NCI-H2029 (cell line): Measurements from ENCODE around the gene TOX2.

Experiments used
- DNase-seq: peaks from one replicate; lab custom pipeline; 2025; lab: John Stamatoyannopoulos, UW

The TOX2 gene, protein sequence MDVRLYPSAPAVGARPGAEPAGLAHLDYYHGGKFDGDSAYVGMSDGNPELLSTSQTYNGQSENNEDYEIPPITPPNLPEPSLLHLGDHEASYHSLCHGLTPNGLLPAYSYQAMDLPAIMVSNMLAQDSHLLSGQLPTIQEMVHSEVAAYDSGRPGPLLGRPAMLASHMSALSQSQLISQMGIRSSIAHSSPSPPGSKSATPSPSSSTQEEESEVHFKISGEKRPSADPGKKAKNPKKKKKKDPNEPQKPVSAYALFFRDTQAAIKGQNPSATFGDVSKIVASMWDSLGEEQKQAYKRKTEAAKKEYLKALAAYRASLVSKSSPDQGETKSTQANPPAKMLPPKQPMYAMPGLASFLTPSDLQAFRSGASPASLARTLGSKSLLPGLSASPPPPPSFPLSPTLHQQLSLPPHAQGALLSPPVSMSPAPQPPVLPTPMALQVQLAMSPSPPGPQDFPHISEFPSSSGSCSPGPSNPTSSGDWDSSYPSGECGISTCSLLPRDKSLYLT

DNA sequence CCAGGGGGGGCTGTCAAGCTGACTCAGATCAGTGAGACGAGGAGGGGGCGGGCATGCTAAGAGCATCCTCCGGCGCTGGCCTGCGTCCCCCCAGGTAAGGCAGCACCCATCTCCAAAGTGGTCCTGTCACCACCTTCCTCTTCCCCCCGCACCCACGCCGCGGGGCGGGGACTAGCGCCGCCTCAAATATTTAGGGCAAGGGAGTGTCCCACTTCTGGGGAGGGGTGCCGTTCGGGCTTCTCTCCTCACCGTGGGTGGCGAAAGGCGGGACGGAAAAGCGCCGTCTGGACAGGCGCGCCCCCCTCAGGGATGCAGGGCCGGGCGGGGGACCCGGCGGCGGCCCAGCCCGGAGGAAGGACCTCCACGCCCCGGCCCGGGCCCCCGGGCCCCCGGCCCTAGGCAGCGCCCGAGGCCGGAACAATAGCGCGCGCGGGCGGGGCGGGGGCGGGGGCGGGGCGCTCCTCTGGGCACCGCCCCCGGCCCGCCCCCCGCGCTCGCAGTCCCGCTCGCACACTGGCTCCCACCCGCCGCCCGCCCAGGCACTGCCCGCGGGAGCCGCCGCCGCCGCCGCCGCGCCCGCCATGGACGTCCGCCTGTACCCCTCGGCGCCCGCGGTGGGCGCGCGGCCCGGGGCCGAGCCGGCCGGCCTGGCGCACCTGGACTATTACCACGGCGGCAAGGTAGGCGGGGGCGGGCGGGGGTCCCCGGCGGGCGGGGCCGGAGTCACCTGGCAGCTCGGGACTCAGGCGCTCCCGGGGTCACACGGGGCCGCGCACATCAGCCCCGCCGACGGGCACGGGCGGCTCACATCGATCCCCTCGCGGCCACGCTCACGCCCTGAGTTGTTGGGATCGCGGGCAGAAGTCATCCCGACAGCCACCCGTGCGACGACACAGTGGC, at the start of gene TOX2:
TOX2 (plus strand) TSS at position 542 of the 900 bp plus-strand sequence; CDS start at position 582, 40 bp downstream.
- peak; percentile 42 for DNase-seq

DNA sequence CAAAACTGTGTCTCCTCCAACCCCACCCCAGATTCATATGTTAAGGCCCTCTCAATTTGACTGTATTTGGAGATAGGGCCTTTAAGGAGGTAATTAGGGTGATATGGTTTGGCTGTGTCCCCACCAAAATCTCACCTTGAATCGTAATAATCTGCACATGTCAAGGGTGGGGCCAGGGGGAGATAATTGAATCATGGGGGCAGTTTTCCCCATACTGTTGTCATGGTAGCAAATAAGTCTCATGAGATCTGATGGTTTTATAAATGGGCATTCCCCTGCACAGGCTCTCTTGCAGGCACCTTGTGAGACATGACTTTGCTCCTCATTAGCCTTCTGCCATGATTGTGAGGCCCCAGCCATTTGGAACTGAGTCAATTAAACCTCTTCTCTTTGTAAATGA, 46.6 kb upstream of the TOX2 start:
- no peak for DNase-seq

DNA sequence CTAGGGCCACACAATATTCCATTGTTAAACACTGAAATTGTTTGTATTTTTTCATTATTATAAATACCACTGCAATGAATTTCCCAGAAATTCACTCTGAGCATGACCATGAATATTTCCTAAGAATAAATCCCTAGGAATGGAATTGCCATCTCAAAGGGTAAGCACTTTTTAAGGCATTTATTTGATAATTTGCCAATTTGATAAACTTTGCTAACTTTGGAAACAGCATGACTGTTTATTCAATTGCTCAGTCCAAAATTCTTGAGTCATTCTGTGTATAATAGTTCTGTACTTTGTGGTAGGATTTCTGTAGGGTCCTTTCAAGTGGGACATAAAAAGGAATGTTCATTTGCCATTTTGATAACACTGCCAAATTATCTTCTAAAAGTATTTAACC, 44.2 kb upstream of the TOX2 start:
- DNase-seq, result no peak

DNA sequence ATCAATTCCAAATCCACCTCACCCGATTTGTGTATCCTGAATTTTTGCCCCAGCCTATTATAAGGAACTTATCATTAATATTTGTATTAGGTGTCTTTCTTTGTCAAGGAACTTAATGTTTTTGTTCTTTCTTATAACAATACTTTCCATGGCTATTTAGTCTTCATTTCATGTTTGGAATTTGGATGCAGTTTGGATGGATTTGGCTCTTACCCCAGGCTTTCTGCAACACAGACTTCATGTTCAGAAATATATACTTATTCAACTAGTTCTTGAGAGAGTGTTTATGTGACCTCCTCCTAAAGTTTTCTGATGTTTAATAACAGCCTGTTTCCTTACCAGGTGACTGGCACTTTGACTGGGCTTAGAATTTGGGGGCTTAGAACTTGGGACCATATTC, 35.9 kb upstream of the TOX2 start:
- no peak for DNase-seq

DNA sequence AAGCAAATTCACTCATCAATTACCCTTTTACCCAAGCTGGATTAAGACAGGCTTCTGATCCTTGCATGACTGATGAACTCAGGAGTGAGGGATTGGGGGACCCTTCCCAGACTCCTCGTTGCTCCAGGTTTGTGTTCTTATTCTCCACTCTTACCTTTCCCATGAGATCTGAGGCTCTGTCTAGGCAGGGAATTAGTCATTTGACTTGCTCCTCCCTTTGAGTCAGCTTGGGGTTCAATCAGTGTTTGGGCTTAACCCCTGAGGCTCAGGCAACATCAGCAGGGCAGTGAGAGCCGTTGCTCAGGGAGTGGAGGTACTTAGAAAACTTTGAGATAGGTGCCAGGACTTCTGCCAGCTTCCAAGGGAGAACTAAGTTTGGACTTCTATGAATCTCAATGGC, 20.7 kb upstream of the TOX2 start:
- DNase-seq, result no peak

DNA sequence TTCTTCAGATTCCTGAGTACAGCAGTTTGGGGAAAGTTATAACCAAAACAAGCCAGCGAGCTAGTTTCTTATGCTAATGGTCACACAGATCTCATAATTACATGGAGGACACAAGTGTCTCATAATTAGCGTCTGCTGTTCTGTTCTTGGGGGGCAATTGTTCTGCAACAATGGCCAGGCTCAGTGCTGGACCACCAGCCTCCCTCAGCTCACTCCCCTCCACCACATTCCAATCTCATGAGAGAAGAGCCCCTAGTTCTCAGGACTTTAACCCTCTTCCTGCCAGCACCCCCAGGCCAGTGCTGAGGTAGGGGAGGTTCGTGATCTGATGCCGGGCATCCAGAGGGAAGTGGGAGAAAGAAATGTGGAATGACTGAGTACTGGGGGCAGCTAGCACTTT, 20.2 kb upstream of the TOX2 start:
- DNase-seq, result no peak

DNA sequence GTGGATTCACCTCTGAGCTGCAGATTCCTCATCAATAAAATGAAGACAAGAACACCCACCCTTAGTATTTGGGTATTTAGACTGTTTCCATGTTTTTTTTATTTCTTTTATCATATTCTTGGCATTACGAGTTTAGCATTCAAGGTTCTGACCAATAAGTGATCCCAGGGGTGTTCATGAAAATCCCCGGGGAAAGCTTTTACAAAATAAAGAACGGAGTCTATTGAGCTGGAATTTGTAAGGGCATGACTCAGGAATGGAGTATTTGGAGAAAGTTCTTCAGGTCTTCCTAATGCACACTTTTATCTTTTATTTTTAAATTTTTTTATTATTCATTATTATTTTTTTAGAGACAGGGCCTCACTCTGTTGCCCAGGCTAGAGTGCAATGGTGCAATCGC, 19.4 kb upstream of the TOX2 start:
- DNase-seq, result no peak

DNA sequence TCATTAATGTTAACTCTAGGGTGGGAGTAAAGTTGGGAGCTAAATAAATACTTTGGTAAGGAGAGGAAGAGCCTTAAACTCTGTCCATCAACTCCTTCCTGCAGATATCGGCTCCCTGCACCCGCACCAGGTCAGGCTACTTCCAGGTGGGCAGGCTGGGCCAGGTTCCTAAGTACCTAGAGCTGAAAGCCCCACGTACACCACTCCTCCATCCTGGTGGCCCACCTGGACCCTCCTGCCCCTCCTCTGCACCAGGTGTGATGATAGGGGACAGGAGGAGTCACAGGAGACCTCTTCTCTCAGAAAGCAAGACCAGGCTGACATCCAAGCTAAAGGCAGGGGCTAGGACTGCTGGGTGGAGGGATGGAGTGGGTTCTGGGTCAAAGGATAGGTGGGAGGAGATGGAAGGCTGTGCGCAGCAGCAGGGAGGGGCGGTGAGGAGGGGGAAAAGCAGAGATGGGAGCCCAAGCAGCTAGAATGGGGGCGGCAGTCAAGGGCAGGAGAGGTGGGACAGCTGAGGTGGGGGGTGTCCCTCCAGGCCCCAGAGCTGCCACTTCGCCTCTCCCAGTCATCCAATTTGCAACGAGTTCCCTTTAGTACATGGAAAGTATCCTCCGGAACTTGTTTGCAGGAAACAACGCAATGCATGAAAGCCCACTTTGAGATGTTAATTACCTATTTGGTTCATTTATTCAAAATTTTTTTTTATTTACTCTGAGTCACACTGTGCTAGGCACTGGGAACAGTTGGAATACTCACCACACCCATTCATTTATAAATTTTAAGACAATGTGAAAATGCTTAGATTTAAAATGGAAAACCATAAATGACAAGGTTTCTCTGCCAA, 15.2 kb upstream of the TOX2 start:
- DNase-seq, result no peak

DNA sequence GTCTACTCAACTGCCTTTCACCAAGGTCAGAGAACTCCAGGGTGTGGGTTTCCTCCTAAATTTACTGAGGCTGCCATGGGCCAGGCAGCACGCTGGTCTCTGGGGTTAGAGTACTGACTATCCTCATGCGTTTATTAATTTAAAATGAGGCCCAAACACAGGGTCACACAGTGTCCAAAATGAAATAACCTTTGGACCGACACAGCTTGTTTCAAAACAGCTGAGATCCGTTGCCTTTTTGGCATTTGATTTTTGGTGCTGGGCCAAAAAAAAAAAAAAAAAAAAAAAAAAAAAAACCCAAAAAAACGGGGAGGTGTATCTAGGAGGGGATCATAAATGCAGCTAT, 14.6 kb upstream of the TOX2 start:
- no peak for DNase-seq

DNA sequence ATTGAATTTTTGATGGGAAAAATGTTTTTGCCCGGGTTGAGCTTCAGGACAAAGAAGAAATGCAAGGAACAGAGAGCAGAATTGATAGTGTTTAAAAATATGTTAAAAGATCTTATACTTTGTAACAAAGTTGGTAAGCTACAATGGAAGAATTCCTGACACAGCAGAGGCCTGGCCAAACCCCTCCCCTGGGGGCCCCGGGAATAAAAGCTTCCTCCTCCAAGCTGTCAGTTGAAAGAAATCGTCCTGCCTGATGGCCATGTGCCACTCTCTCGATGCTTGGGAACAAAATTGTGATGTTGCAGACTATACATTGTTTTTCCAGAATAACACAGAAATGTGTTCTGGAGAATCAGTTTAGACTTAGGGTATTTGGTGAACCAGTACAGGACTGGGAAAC, 14.2 kb upstream of the TOX2 start:
- DNase-seq, result no peak

DNA sequence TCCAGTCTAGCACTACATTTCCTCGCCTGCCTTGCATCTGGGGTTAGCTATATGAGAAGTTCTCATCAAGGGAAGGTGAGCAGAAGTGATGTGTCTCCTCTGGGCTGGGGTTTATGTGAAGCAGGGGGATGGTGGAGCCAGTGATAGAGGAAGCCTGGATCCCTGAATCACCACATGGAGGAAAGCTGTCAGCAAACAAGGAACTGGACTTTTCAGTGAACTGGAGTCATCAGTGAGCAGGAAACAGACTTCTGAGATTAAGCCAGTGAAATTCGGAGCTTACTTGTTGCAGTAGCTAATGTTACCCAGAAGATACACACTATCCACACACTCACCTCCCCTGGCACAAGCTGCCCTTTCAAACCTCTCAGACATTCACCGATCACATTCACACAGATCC, 13.4 kb upstream of the TOX2 start:
- no peak for DNase-seq

DNA sequence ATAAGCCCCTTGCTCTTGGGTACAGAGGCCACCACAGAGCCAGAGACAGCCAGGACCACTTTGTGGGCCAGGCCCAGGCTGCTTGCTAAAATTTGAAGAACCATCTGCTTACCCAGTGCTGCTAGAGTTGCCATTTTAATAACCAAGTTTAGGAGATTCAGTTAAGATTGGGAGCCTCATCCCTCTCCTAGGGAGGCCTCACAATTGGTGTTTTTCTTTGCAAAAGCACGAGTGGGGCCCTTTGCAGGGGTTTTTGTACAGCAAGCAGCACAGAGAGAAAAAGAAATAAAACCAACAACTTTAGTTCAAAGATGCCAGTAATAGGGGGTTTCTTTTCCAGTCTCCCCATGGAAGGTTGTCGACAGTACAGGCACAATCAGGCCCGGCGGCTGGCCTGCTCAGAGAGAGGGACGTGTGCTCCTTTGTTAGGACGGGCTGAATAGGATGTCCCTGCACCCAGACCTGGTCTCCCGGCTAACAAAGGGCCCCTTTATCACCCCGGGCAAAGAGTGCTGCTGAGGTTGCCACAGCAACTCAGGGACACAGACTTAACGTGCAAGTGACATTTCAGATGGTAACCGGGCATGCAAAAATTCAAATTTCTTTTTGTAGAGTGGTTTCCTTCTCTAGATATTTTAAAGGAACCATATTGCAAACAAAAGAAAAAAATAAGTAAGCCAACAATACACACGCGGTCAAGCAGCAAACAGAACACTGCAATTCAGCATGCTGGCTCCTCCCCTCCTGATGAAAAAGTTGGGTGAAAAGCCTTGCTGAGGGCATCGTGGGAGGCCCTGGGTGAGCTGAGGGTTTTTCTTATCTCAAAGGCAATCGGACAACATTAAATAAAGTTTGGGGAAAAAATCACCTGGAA, 10.5 kb upstream of the TOX2 start:
- no peak for DNase-seq

DNA sequence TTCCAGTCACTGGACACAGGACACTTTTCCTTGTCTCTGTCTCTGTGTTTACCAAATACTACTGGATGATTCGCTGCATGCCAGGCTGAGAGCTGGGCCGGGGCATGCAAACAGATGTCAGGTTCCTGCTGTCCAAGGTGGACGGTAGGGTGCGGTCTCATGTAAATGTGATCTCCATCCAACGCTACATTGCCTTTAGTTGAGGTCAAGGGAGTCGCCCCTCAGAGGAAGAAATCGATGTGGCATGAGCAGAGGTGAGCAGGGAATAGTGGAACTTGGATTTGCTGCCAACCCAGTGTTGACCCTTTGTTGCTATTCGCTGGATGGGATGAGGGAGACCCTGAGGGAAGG, 9.8 kb upstream of the TOX2 start:
- no peak for DNase-seq

DNA sequence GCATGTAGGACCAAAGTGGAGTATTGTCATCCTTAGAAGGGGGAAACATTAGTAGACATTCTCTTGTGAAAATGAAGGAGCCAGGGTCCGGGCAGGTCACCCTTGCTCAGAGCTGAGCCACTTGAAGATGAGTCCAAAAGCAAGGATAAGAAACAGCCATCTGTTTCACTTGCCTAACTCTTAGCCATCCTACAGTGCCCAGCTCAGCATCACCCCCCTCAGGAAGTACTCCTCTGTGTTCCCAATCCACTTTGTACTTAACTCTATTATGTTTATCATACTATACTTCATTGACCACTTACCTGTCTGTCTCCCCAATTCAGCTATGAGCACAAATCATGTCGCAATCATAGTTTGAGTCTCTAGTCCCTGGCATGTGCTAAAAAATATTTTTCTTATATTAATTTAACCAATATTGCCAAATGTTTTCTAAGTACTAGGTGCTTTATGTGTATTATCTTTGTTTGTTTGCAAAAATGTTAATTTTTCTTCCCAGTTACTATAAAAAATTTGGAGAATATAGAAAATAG, 8.1 kb upstream of the TOX2 start:
- DNase-seq, result no peak

DNA sequence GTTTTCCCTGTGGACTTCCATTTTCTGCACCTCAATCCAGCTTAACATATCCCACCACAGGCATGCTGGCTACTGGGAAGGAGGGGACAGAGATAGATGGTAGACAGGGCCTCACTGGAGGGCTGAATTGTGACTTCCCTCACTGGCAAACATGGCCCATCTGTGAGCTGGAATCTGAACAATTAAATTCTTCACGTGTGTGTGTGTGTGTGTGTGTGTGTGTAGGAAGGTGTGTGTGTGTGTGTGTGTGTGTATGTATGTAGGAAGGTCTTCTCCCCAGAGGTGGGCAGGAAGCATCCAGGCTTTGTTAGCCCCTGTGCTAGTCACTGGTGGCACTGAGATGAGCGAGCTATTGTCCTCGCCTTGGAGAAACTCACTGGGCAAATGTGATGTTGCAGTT, 5.4 kb upstream of the TOX2 start:
- DNase-seq, result no peak

DNA sequence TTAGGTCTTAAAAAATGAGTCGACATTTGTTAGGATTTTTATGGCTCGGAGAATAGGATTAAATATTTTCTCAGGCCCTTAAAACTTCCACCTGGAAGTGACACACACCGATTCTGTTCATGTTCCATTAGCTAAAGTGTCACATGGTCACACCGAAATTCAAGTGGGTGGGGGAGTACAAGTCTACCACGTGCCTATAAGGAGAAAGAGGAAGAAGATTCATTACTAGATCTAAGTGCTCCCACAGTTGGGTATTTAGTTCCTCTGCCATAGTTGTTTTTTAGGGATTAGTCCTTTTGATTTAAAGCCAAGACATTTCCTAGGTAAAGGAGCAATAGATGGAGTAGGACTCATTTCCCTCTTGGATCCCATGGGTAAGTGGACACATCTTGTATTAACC, 4.9 kb upstream of the TOX2 start:
- DNase-seq, result no peak

DNA sequence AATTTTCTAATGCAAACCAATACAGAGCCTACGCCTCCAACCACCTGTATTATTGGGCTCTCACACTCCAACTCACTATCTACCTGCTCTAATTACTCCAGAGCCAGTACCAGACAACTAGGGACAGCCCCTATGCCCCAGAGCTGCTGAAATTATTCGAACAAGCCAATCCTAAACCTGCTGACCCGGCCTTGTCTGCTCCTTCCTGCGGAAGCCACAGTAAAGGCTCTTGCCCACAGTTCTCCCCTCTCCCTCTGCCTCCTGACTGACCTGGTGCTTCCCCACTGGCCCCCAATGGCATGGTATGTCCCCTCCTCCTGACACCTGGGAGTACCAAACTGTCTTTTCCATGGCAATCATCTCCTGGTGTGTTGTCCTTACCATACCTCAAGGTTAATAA, 4.1 kb upstream of the TOX2 start:
- no peak for DNase-seq

DNA sequence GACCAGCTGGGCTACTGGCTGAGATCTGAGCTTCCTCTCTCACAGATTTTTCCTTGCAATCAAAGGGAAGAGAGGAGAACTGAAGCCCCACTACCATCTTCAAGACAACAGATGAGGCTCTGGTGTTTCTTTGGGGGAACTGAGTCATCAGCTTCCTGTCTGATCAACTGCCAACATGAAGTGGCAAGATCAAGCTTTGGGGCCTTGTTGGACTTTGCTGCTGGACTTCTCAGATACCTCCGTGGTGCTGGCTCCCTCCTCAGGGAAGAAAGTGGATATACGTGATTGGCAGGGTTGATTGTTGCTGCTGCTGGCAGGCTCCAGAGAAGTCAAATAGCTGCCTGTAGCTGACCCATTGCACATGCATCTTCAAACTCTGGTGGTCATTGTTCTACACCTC, 3.6 kb upstream of the TOX2 start:
- DNase-seq, result no peak

DNA sequence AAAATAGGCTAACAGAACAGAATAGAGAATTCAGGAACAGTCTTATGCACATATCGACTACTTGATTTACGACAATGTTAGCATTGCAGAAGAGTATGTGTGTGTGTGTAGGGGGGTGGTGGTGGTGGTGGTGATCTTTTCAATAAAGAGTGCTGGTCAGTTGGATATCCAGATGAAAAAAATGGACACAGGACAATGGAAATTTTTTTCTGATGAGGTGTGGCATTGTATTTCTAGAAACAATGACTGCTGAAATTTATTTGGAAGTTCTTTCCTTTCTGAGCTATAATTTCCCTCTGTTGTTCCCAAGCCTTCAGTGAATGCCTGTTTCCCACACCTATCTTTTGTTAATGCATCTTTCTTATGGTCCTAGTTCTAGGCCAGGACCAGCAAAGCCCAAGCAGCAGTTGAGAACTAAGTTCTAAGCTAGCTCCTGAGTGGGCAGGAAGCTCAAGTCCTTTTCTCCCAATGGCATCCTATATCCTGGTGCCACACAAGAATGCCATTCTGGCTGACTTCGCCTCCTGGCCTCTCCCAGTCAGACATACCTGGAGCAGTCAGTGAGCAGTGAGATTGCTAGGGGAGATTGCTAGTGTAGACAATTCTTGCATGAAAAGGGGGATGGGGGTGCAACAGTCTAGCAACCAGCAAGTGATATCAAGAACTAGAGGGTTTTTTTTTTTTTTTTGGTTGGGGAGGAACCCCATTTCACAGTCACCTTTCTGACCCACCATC, 1.2 kb upstream of the TOX2 start:
- DNase-seq, result no peak
